HCT116 (cell line): Measurements from ENCODE around the gene TMEM132D. TPM values are rescaled to one million over a fixed set of nuclear protein-coding genes. Genes with fewer than 3 reads are reported as not detected.

Experiments used
- ATAC-seq: fragments of 200-7000 bp; cut with Tn5 transposase; 2 replicates; pipeline ENCODE4 v1.9.1; 2020; ENCODE audit warnings: mild to moderate bottlenecking, moderate library complexity
- BruUV-seq: library from RNA; stranded (reverse); fragments of 400-500 nt; replicated peaks from 2 replicates; lab custom pipeline; 2021; lab: Mats Ljungman, UMichigan
- CTCF ChIA-PET: fragments of 300-600 bp; sonication (Branson Sonifier 250); formaldehyde crosslinking; loops from one replicate; lab custom pipeline; 2021; ENCODE audit warnings: antibody characterized with exemption; lab: Charles Lee
- POLR2A ChIA-PET: fragments of 300-600, 350-600 bp; sonication (Branson Sonifier 250); formaldehyde crosslinking; loops from one replicate; lab custom pipeline; 2021; ENCODE audit warnings: antibody characterized with exemption; lab: Charles Lee
- RAD21 ChIA-PET, 2 experiments: fragments of 300-600 bp; sonication (Branson Sonifier 250); formaldehyde crosslinking; loops; one replicate each; lab custom pipeline; 2023; ENCODE audit warnings: low total read pairs in 2 of 2; ENCODE audit not compliant: uncharacterized antibody in 2 of 2, unreplicated experiment in 2 of 2, low non-redundant PET in 1 of 2; lab: Charles Lee
- DNase-seq: peaks from one replicate; pipeline ENCODE4 v3.0.0-alpha.2; 2010; ENCODE audit warnings: low read depth, low spot score
- H2AFZ ChIP-seq: fragments of 200-600 bp; shearing (Covaris generic), sonication (generic); 2 replicates; pipeline ENCODE4 v1.6.1; 2017; ENCODE audit warnings: low read depth, mixed run types, mixed read lengths, antibody characterized with exemption, low read length; ENCODE audit not compliant: poor library complexity, severe bottlenecking
- H3K27ac ChIP-seq: 2 replicates; pipeline ENCODE4 v1.5.1; 2012; ENCODE audit warnings: low read depth, low read length
- H3K27me3 ChIP-seq: fragments of 200-600 bp; sonication (generic); 2 replicates; pipeline ENCODE4 v1.6.1; 2016; ENCODE audit warnings: mixed run types, low read length, mixed read lengths; ENCODE audit not compliant: insufficient read depth
- H3K36me3 ChIP-seq, 2 experiments: fragments of 200-500 bp in 1 of 2; fragments of 200-600 bp in 1 of 2; sonication (Bioruptor generic) in 1 of 2; sonication (generic) in 1 of 2; 2 replicates each; pipeline versions ENCODE4 v1.5.1 to v1.6.1; 2014 to 2016; ENCODE audit warnings: low read length in 2 of 2, inconsistent platforms in 1 of 2, mixed read lengths in 1 of 2, mixed run types in 1 of 2; ENCODE audit not compliant: insufficient read depth in 2 of 2, control insufficient read depth in 1 of 2
- H3K4me1 ChIP-seq, 2 experiments: fragments of 200-600 bp in 1 of 2; sonication (generic) in 1 of 2; 2 replicates each; pipeline versions ENCODE4 v1.5.1 to v1.6.1; 2012 to 2017; ENCODE audit warnings: low read length in 2 of 2, inconsistent platforms in 1 of 2, mild to moderate bottlenecking in 1 of 2, mixed read lengths in 1 of 2, mixed run types in 1 of 2, moderate library complexity in 1 of 2; ENCODE audit not compliant: insufficient read depth in 2 of 2, control insufficient read depth in 1 of 2
- H3K4me2 ChIP-seq: fragments of 200-600 bp; sonication (generic); 2 replicates; pipeline ENCODE4 v1.6.1; 2017; ENCODE audit warnings: mixed run types, low read length, mixed read lengths
- H3K4me3 ChIP-seq, 2 experiments: fragments of 200-600 bp in 1 of 2; sonication (generic) in 1 of 2; replicated peaks in 1 of 2; 2 replicates each; pipeline ENCODE4 v1.5.1; 2011 to 2016; ENCODE audit warnings: low read length in 2 of 2, control low read depth in 1 of 2, low read depth in 1 of 2, mild to moderate bottlenecking in 1 of 2, mixed read lengths in 1 of 2, mixed run types in 1 of 2
- H3K79me2 ChIP-seq: fragments of 200-600 bp; sonication (generic); 2 replicates; pipeline ENCODE4 v1.6.1; 2017; ENCODE audit warnings: mild to moderate bottlenecking, mixed run types, low read length, moderate library complexity, mixed read lengths; ENCODE audit not compliant: insufficient read depth
- H3K9ac ChIP-seq: fragments of 200-600 bp; sonication (generic); 2 replicates; pipeline ENCODE4 v1.6.1; 2016; ENCODE audit warnings: low read length, mixed read lengths
- H3K9me2 ChIP-seq: fragments of 200-600 bp; sonication (generic), shearing (Covaris generic); 2 replicates; pipeline ENCODE4 v1.6.1; 2017; ENCODE audit warnings: mixed run types, mild to moderate bottlenecking, moderate library complexity; ENCODE audit not compliant: insufficient read depth
- H3K9me3 ChIP-seq, 2 experiments: fragments of 200-500 bp in 1 of 2; fragments of 200-600 bp in 1 of 2; sonication (Bioruptor generic) in 1 of 2; sonication (generic) in 1 of 2; 2 replicates each; pipeline ENCODE4 v1.6.1; 2014 to 2017; ENCODE audit warnings: low read length in 2 of 2, mixed read lengths in 2 of 2, inconsistent platforms in 1 of 2, low read depth in 1 of 2, mild to moderate bottlenecking in 1 of 2, mixed run types in 1 of 2, moderate library complexity in 1 of 2; ENCODE audit not compliant: control insufficient read depth in 1 of 2, insufficient read depth in 1 of 2
- H4K20me1 ChIP-seq: fragments of 200-600 bp; sonication (generic), shearing (Covaris generic); 2 replicates; pipeline ENCODE4 v1.6.1; 2017; ENCODE audit warnings: mixed run types, mild to moderate bottlenecking, moderate library complexity; ENCODE audit not compliant: insufficient read depth
- CTCF ChIP-seq, 3 experiments: fragments of 200-600 bp in 1 of 3; sonication (generic) in 1 of 3; IDR thresholded peaks in 2 of 3; conservative IDR thresholded peaks in 1 of 3; 2 replicates each; pipeline ENCODE4 v1.5.1; 2012 to 2017; ENCODE audit warnings: low read depth in 2 of 3, low read length in 2 of 3, antibody characterized with exemption in 1 of 3, borderline replicate concordance in 1 of 3, control low read depth in 1 of 3, mild to moderate bottlenecking in 1 of 3, mixed read lengths in 1 of 3, mixed run types in 1 of 3, moderate library complexity in 1 of 3; ENCODE audit not compliant: insufficient read depth in 1 of 3
- EGR1 ChIP-seq: IDR thresholded peaks from 2 replicates; pipeline ENCODE4 v1.6.1; 2012; ENCODE audit warnings: low read depth
- ELF1 ChIP-seq: IDR thresholded peaks from 2 replicates; pipeline ENCODE4 v1.6.1; 2012; ENCODE audit warnings: low read depth, borderline replicate concordance
- JUND ChIP-seq: IDR thresholded peaks from 2 replicates; pipeline ENCODE4 v1.6.1; 2012
- MAX ChIP-seq: IDR thresholded peaks from 2 replicates; pipeline ENCODE4 v1.6.1; 2012
- POLR2AphosphoS5 ChIP-seq: IDR thresholded peaks from 2 replicates; pipeline ENCODE4 v1.6.1; 2011; ENCODE audit warnings: mild to moderate bottlenecking, low read depth, low read length, moderate library complexity
- SIN3A ChIP-seq: IDR thresholded peaks from 2 replicates; pipeline ENCODE4 v1.6.1; 2012; ENCODE audit warnings: low read depth
- TCF7L2 ChIP-seq: IDR thresholded peaks from 2 replicates; pipeline ENCODE4 v1.7.0; 2011; ENCODE audit warnings: borderline replicate concordance, inconsistent platforms; ENCODE audit not compliant: insufficient read depth, insufficient read length; ENCODE audit errors: extremely low read depth
- ZFX ChIP-seq: fragments of 450-650 bp; IDR thresholded peaks from 2 replicates; pipeline ENCODE4 v1.6.1; 2017
- ZNF274 ChIP-seq: fragments of 200-500 bp; sonication (Bioruptor generic); IDR thresholded peaks from 2 replicates; pipeline ENCODE4 v1.6.1; 2014; ENCODE audit warnings: mild to moderate bottlenecking, low read depth, low read length, inconsistent platforms
- intact Hi-C: fragments of 100-400 bp; cut with micrococcal nuclease; formaldehyde crosslinking; loops from 2 replicates; pipeline ENCODE4 v1.10.0; 2022
- total RNA-seq: library from RNA; stranded (reverse); gene quantifications from one replicate; pipeline ENCODE4 v1.2.1, GENCODE V29; 2021; ENCODE audit not compliant: unreplicated experiment

Gene TMEM132D
- total RNA-seq, 1 experiment from 2014 or later, result not detected

GRCh38 chr12:129074379-129074778, 829.4 kb downstream of the TMEM132D start (continued):
- no peak for TF ChIP-seq ZNF274
- TF ChIP-seq ZFX, result no peak
- TF ChIP-seq JUND, result no peak
- TF ChIP-seq CTCF (IDR thresholded peaks at IDR 0.05 in 2 of 3, conservative IDR thresholded peaks at IDR 0.05 in 1 of 3; ENCODE audit: borderline replicate concordance in 1 of 3, insufficient read depth in 1 of 3, low read depth in 2 of 3, low read length in 2 of 3), result no peak
- no peak for TF ChIP-seq EGR1
- no peak for TF ChIP-seq MAX
- TF ChIP-seq POLR2AphosphoS5, result no peak
- no peak for TF ChIP-seq TCF7L2

- intact Hi-C loops, result no loop called here
- H2AFZ ChIP-seq, result no peak overlapping the region
- no peak for ATAC-seq
- H3K4me2 ChIP-seq, result no peak overlapping the region
- ChIA-PET RAD21 (no interaction called here), POLR2A (no interaction called here), CTCF (no interaction called here)
- peaks cover 4 to 15% of the 10 kb centered on the region in 2 experiments; a peak in 2 of 4 replicates for H3K9me3 ChIP-seq
- BruUV-seq, result no TSS peak
- no peaks in the 10 kb centered on the region for H3K4me1 ChIP-seq
- H3K36me3 ChIP-seq, result no peaks in the 10 kb centered on the region
- no peaks in the 10 kb centered on the region for H4K20me1 ChIP-seq
- H3K79me2 ChIP-seq, result no peaks in the 10 kb centered on the region
- H3K27ac ChIP-seq, result no peak overlapping the region
- no peaks in the 10 kb centered on the region for H3K27me3 ChIP-seq
- no peak overlapping the region for H3K9ac ChIP-seq
- no peak overlapping the region for H3K4me3 ChIP-seq
- no peak for DNase-seq
- H3K9me2 ChIP-seq, result no peaks in the 10 kb centered on the region
- TF ChIP-seq ELF1 (no peak), SIN3A (no peak)
Measured at GRCh38 chr12:129073157-129073915, 830.5 kb downstream of the TMEM132D start.
